ENCODE measurements around the gene HSD17B10. TPM values are rescaled to one million over a fixed set of nuclear protein-coding genes. Genes with fewer than 3 reads are reported as not detected.
A peak's percentile ranks its signal among the peaks of the same experiment; 100 is the strongest.

The HSD17B10 gene
- total and polyA plus RNA-seq, 8 donors: 16.1 to 84.3 (median 36.2) TPM; not detected in 1

DNA sequence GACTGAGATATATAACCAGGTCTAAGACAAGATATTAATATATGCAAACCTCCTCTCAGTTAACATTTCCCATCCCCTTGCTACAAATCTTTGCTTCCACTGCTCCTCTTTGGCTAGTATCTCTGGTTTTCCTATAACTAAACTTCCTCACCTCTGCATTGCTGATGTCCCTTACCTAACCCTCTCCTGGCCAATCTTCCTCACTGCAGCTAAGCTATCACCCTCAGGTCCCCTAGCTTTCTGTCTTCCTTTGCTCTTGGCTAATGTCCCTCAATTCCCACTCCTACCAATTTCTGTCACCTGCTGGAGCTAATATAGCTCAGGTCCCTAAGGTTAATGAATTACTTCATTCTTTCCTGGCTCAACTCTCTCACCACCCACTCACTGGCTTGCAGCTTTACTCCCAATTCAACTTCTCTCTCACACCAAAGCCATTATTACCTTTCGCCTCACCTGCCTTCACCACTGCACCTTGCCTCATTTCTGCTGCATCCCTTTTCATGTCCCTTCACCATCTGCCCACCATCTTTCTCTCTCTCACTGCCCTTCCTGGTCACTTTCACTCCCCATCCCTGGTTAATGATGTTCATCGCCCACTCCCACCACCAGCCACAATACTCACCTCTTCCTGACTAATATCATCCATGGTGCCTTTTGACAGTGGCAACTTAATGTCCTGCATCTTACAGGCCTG, 38.4 kb downstream of the HSD17B10 start:
- TF ChIP-seq POLR2AphosphoS5 (IDR thresholded peaks at IDR 0.05): no peak
- TF ChIP-seq POLR2A (IDR thresholded peaks at IDR 0.05): no peak
- TF ChIP-seq, protein P1, sequence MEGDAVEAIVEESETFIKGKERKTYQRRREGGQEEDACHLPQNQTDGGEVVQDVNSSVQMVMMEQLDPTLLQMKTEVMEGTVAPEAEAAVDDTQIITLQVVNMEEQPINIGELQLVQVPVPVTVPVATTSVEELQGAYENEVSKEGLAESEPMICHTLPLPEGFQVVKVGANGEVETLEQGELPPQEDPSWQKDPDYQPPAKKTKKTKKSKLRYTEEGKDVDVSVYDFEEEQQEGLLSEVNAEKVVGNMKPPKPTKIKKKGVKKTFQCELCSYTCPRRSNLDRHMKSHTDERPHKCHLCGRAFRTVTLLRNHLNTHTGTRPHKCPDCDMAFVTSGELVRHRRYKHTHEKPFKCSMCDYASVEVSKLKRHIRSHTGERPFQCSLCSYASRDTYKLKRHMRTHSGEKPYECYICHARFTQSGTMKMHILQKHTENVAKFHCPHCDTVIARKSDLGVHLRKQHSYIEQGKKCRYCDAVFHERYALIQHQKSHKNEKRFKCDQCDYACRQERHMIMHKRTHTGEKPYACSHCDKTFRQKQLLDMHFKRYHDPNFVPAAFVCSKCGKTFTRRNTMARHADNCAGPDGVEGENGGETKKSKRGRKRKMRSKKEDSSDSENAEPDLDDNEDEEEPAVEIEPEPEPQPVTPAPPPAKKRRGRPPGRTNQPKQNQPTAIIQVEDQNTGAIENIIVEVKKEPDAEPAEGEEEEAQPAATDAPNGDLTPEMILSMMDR (IDR thresholded peaks at IDR 0.05): no peak
- no peak for DNase-seq
- Histone ChIP-seq H3K36me3 (peaks cover 0 to 100% (median 93%) of the 10 kb centered on the region in 4 donors), H3K9me3 (no peaks in the 10 kb centered on the region), H3K27ac (no peak overlapping the region), H3K4me1 (no peaks in the 10 kb centered on the region), H3K27me3 (no peaks in the 10 kb centered on the region), H3K4me3 (no peak overlapping the region)
- 94 to 100% (median 97%) methylated on average over 2 of the region's 2 CpGs for WGBS, 5 donors
- intact Hi-C loops (cut with DNase I; ENCODE audit: low total_unique reads): no loop called here

DNA sequence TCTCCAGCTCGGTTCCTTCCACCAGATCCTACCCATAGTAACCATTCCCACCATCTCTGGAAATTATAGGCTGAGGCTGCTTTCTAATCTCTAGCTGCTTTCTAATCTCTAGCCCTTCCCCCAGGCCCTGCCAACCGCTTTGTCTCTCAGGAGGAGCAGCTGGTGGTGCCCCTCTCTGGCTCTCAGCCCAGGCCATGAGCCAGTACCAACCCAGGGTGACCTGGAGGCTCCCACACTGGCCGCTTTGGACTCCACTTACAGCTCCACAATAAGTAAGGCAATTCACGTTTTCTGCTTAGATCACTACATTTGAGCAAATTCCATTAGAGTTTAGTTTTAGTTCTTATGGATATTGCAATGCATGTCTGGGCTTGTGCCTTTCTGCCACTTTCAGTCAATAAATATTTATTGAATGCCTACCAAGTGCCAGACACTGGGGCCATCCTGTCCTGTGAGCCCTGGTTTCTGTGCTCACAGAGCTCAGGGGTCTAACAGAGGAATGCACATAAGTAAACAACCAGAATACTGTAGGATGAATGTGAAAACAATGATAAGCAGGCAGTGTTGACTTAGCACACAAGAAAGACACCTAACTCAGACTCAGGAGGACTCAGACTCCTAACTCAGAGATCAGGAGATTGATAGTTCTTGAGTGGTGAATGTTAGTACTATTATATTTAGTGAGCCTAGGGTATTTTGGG, 50.6 kb downstream of the HSD17B10 start:
- intact Hi-C loops (cut with DNase I; ENCODE audit: low total_unique reads): no loop called here
- TF ChIP-seq EP300 (IDR thresholded peaks at IDR 0.05) (no peak), POLR2AphosphoS5 (IDR thresholded peaks at IDR 0.05) (no peak), POLR2A (IDR thresholded peaks at IDR 0.05) (no peak)
- TF ChIP-seq, protein P1 (IDR thresholded peaks at IDR 0.05): no peak

More for the DNA sequence above, 50.6 kb downstream of the HSD17B10 start:
- Histone ChIP-seq H3K4me3 (no peak overlapping the region), H3K27me3 (no peaks in the 10 kb centered on the region), H3K36me3 (peaks cover 23 to 98% (median 82%) of the 10 kb centered on the region in 4 donors), H3K4me1 (no peaks in the 10 kb centered on the region), H3K27ac (no peak overlapping the region), H3K9me3 (no peaks in the 10 kb centered on the region)
- 69 to 89% (median 81%) methylated on average over 4 of the region's 4 CpGs for WGBS, 5 donors
- peak in 1 of 2 donors; percentile 12 for DNase-seq

Small RNA genes lying within 50 kb of the gene (small RNA-seq; reads per million reads assigned to genes)
- gene MIR6857: 0 to 0.15 (median 0) reads per million in 4 donors
- gene VTRNA3-1P: 0 reads per million in 4 donors

Other genes starting within 250 kb of the HSD17B10 start
- gene KDM5C, start 209.2 kb downstream of the HSD17B10 start, total RNA-seq: 100 to 1,000 TPM in 3 of 5 donors, 10 to 100 TPM in 2; 73.5 to 390 (median 151) TPM
- 10 to 100 TPM; 11.8 to 19.9 (median 13.0) TPM for gene KDM5C, start 209.2 kb downstream of the HSD17B10 start, polyA plus RNA-seq
- 10 to 100 TPM in 3 of 5 donors, 1 to 10 TPM in 2; 2.9 to 22.3 (median 15.9) TPM for gene IQSEC2, start 152.8 kb downstream of the HSD17B10 start, total RNA-seq
- 10 to 100 TPM; 16.1 to 26.0 (median 16.5) TPM for gene IQSEC2, start 152.8 kb downstream of the HSD17B10 start, polyA plus RNA-seq
- gene SMC1A, start 11.7 kb downstream of the HSD17B10 start, total RNA-seq: 10 to 100 TPM; 20.0 to 31.2 (median 24.6) TPM
- gene SMC1A, start 11.7 kb downstream of the HSD17B10 start, polyA plus RNA-seq: 1 to 10 TPM; 4.3 to 6.7 (median 5.6) TPM
- not detected for gene RIBC1, start 11.5 kb downstream of the HSD17B10 start, total RNA-seq
- gene RIBC1, start 11.5 kb downstream of the HSD17B10 start, polyA plus RNA-seq: 1 to 10 TPM in 2 of 3 donors, under 1 TPM in 1; 0.93 to 1.7 (median 1.4) TPM

Data from stomach (tissue), 9 donors.